ENCODE data around the gene BRD2. TPM values are rescaled to one million over a fixed set of nuclear protein-coding genes. Genes with fewer than 3 reads are reported as not detected.

BRD2 gene
- total and polyA plus RNA-seq, 9 of the 15 experiments (the other 6 are each of a cell fraction or from before 2014, with no cell fraction given): 19.0 to 252 (median 181) TPM

DNA sequence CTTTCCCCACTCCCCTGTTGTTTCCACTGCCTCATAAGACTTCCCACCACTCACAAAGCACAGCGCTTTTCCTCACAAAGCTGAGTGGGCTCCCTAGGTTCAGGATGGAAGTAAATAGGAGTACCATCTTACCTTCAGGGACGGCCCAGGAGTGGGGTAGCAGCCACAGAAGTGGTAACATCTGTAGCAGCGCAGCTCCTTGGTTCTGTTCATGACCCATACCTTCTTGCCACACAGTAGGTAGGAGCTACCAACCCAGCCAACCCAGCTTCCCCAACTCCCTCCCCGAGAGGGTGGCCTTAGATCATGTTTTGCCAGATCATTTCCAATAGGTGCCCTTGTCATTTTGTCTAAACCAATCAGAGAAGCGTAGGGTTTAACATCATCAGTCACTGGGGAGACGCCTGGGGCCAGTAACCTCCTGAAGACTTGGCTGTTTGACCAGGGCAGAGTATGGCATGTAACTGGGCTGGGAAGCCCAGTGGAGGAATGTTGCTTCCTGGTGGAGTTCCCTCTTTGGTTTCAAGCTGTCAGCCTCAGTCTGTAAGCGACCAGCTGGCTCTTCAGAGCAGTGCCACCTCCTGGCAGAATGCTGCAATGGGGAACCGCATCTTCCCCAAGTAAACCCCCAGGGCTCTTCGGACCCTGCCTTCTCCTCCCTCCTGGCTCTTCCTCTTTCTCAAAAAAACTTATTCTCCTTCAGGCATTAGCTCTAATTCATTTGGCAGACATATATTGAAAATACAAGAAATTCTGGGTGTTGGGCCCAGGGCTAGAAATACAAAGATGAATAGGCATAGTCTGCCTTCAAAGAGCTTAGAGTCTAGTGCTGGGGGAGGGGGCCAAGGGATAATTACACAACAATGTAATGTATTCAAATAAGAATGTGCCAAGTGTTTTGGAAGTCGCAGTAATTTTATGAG is 15.3 kb upstream of the BRD2 start, which contains the start of gene HLA-DMA (continued):
- TF ChIP-seq, protein P1, sequence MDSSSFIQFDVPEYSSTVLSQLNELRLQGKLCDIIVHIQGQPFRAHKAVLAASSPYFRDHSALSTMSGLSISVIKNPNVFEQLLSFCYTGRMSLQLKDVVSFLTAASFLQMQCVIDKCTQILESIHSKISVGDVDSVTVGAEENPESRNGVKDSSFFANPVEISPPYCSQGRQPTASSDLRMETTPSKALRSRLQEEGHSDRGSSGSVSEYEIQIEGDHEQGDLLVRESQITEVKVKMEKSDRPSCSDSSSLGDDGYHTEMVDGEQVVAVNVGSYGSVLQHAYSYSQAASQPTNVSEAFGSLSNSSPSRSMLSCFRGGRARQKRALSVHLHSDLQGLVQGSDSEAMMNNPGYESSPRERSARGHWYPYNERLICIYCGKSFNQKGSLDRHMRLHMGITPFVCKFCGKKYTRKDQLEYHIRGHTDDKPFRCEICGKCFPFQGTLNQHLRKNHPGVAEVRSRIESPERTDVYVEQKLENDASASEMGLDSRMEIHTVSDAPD (CRISPR knock-in tag; IDR thresholded peaks at IDR 0.05): no peak
- no peak for TF ChIP-seq TBL1XR1 (IDR thresholded peaks at IDR 0.05; ENCODE audit: low read length in 2 of 2)
- 0 out of 2 replicates have a peak, but pooled peaks have one; percentile 51 for TF ChIP-seq ARID4B (CRISPR knock-in tag; IDR thresholded peaks at IDR 0.05)
- no peak for TF ChIP-seq RCOR1 (IDR thresholded peaks at IDR 0.05; ENCODE audit: borderline replicate concordance in 1 of 2, low read depth in 2 of 2, low read length in 2 of 2)
- TF ChIP-seq SMAD3 (CRISPR knock-in tag; conservative IDR thresholded peaks at IDR 0.05): no peak
- no peak for TF ChIP-seq POLR2AphosphoS2 (IDR thresholded peaks at IDR 0.05; ENCODE audit: low read length)
- TF ChIP-seq, protein P2, sequence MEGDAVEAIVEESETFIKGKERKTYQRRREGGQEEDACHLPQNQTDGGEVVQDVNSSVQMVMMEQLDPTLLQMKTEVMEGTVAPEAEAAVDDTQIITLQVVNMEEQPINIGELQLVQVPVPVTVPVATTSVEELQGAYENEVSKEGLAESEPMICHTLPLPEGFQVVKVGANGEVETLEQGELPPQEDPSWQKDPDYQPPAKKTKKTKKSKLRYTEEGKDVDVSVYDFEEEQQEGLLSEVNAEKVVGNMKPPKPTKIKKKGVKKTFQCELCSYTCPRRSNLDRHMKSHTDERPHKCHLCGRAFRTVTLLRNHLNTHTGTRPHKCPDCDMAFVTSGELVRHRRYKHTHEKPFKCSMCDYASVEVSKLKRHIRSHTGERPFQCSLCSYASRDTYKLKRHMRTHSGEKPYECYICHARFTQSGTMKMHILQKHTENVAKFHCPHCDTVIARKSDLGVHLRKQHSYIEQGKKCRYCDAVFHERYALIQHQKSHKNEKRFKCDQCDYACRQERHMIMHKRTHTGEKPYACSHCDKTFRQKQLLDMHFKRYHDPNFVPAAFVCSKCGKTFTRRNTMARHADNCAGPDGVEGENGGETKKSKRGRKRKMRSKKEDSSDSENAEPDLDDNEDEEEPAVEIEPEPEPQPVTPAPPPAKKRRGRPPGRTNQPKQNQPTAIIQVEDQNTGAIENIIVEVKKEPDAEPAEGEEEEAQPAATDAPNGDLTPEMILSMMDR (IDR thresholded peaks at IDR 0.05 in 2 of 3, conservative IDR thresholded peaks at IDR 0.05 in 1 of 3; ENCODE audit: insufficient read depth in 2 of 3, low read depth in 1 of 3, low read length in 3 of 3): peak; percentile 67 to 80 (median 71)
- 0 out of 2 replicates have a peak, but pooled peaks have one; percentile 21 for TF ChIP-seq DEAF1 (CRISPR knock-in tag; IDR thresholded peaks at IDR 0.05)
- TF ChIP-seq PTTG1 (tag; IDR thresholded peaks at IDR 0.05; ENCODE audit: low read depth): no peak
- TF ChIP-seq SREBF1 (IDR thresholded peaks at IDR 0.05; ENCODE audit: borderline replicate concordance, low read depth, low read length): no peak
- no peak for TF ChIP-seq FOXP1 (CRISPR knock-in tag; IDR thresholded peaks at IDR 0.05)
- no peak for TF ChIP-seq ZNF699 (CRISPR knock-in tag; IDR thresholded peaks at IDR 0.05; ENCODE audit: insufficient replicate concordance)
- no peak for TF ChIP-seq TAF1 (IDR thresholded peaks at IDR 0.05; ENCODE audit: control insufficient read depth, extremely low read depth, insufficient read depth, low read length, severe bottlenecking)
- TF ChIP-seq NFATC3 (IDR thresholded peaks at IDR 0.05): no peak
- TF ChIP-seq SLC30A9 (CRISPR knock-in tag; IDR thresholded peaks at IDR 0.05): no peak
- no peak for TF ChIP-seq RBM22 (IDR thresholded peaks at IDR 0.05; ENCODE audit: low read depth, low read length, poor library complexity, severe bottlenecking)

Measured in K562 (cell line).